ENCODE data around the gene SOCS2. TPM values are rescaled to one million over a fixed set of nuclear protein-coding genes. Genes with fewer than 3 reads are reported as not detected.

The SOCS2 gene
- total RNA-seq, 1 donor from 2014 or later = 95.8 TPM

DNA sequence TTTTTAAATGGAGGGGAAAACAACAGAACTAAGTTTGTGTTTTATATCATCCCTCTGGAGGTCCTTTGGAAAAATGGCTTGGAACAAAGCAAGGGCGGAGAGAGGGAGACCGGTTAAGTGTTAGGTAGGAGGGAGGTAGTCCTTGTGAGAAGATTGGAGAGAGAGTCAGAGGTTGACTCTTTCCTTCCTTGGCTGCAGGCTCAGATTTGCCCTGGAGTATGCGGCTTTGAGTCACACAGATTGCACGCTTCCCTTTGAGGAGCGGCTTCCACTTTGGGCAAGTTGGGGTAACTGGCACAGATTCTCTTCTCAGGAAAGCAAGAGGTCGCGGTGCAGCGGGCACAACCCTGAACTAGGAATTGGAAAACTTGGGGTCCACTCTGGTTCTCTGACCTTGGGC, 9.9 kb downstream of the SOCS2 start:
- no peaks in the 10 kb centered on the region for H3K9me3 ChIP-seq
- peaks cover 5 to 7% of the 10 kb centered on the region in 2 donors for H3K36me3 ChIP-seq
- no peaks in the 10 kb centered on the region for H3K4me1 ChIP-seq
- no peak overlapping the region for H3K27ac ChIP-seq
- H3K4me3 ChIP-seq = no peak overlapping the region
- no peaks in the 10 kb centered on the region for H3K27me3 ChIP-seq
- TF ChIP-seq, protein P1, sequence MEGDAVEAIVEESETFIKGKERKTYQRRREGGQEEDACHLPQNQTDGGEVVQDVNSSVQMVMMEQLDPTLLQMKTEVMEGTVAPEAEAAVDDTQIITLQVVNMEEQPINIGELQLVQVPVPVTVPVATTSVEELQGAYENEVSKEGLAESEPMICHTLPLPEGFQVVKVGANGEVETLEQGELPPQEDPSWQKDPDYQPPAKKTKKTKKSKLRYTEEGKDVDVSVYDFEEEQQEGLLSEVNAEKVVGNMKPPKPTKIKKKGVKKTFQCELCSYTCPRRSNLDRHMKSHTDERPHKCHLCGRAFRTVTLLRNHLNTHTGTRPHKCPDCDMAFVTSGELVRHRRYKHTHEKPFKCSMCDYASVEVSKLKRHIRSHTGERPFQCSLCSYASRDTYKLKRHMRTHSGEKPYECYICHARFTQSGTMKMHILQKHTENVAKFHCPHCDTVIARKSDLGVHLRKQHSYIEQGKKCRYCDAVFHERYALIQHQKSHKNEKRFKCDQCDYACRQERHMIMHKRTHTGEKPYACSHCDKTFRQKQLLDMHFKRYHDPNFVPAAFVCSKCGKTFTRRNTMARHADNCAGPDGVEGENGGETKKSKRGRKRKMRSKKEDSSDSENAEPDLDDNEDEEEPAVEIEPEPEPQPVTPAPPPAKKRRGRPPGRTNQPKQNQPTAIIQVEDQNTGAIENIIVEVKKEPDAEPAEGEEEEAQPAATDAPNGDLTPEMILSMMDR (IDR thresholded peaks at IDR 0.05) = no peak
- intact Hi-C loops (cut with DNase I) = no loop called here
- DNase-seq (ENCODE audit: low spot score in 2 of 2) = no peak

- Histone ChIP-seq H3K4me3 (no peak overlapping the region), H3K4me1 (no peaks in the 10 kb centered on the region), H3K27me3 (no peaks in the 10 kb centered on the region), H3K9me3 (no peaks in the 10 kb centered on the region), H3K27ac (no peak overlapping the region), H3K36me3 (peaks cover 5 to 7% of the 10 kb centered on the region in 2 donors)
- intact Hi-C loops (cut with DNase I) = no loop called here
- DNase-seq (ENCODE audit: low spot score in 2 of 2) = no peak
- TF ChIP-seq, protein P1 (IDR thresholded peaks at IDR 0.05) = no peak
Observed at GRCh38 chr12:93583627-93584392, 11.3 kb downstream of the SOCS2 start.

DNA sequence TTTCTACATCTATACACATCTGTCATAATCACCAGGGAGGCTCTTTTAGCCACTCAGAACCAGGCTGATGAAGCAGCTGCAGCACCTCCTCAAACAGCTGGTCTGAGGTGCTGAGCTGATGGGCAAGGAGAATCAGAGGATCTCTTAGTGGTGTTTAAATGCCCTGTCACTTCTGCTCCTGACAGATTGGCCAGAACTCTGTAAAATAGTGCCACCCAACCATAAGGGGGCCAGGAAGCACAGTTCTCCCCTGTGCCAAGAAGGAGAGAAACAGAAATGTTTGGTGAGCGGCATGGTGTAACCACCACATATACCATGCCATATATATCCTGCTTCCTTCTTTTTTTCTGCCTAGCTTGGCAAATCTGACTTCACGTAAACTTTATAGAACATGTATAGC, 12.8 kb downstream of the SOCS2 start:
- Histone ChIP-seq H3K27ac (no peak overlapping the region), H3K4me3 (no peak overlapping the region), H3K4me1 (no peaks in the 10 kb centered on the region), H3K9me3 (no peaks in the 10 kb centered on the region), H3K27me3 (no peaks in the 10 kb centered on the region), H3K36me3 (no peaks in the 10 kb centered on the region)
- TF ChIP-seq, protein P1 (IDR thresholded peaks at IDR 0.05) = no peak
- intact Hi-C loops (cut with DNase I) = no loop called here
- DNase-seq (ENCODE audit: low spot score in 2 of 2) = no peak

- Histone ChIP-seq H3K27ac (no peak overlapping the region), H3K9me3 (no peaks in the 10 kb centered on the region), H3K4me1 (peaks cover 0 to 4% of the 10 kb centered on the region in 2 donors), H3K27me3 (no peaks in the 10 kb centered on the region), H3K36me3 (no peaks in the 10 kb centered on the region), H3K4me3 (no peak overlapping the region)
- no peak for DNase-seq (ENCODE audit: low spot score in 2 of 2)
- TF ChIP-seq, protein P1 (IDR thresholded peaks at IDR 0.05) = no peak
- intact Hi-C loops (cut with DNase I) = no loop called here
Observed at GRCh38 chr12:93587611-93588010, 15.1 kb downstream of the SOCS2 start.

GRCh38 chr12:93589081-93589480, 16.6 kb downstream of the SOCS2 start:
- DNase-seq (ENCODE audit: low spot score in 2 of 2) = no peak
- Histone ChIP-seq H3K36me3 (no peaks in the 10 kb centered on the region), H3K27me3 (no peaks in the 10 kb centered on the region), H3K4me3 (no peak overlapping the region), H3K9me3 (no peaks in the 10 kb centered on the region), H3K27ac (no peak overlapping the region), H3K4me1 (peaks cover 0 to 4% of the 10 kb centered on the region in 2 donors)
- TF ChIP-seq, protein P1 (IDR thresholded peaks at IDR 0.05) = no peak
- intact Hi-C loops (cut with DNase I) = no loop called here
